NCI-H1105 (cell line): ENCODE data around the gene TCTN3.
A peak's percentile ranks its signal among the peaks of the same experiment; 100 is the strongest.
"Not testable (repeated sequence)": the region's sequence is repeated elsewhere in the genome, so short reads cannot be mapped to it uniquely, and the experiment has no call there.

Experiments used
- DNase-seq: peaks from one replicate; lab custom pipeline; 2025; lab: John Stamatoyannopoulos, UW

Gene TCTN3

DNA sequence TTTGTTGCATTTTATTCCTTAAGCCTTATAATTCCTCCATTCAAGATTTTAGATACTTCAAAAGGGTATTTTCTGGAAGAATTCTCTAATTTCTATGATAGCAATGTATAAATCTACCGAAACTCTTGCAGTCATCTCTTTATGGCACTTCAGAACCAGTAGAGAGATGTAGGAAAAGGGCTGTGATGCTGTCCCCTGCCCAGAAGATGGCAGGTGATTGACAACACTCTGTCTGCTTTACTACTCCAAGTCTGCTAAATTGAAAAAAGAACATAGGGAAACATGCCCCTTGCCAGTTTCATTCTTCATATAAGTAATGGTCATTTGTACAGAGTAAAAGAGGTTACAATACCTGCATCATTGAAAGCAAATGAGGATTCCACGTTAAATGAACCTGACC, 5.1 kb downstream of the TCTN3 start:
- no peak for DNase-seq

DNA sequence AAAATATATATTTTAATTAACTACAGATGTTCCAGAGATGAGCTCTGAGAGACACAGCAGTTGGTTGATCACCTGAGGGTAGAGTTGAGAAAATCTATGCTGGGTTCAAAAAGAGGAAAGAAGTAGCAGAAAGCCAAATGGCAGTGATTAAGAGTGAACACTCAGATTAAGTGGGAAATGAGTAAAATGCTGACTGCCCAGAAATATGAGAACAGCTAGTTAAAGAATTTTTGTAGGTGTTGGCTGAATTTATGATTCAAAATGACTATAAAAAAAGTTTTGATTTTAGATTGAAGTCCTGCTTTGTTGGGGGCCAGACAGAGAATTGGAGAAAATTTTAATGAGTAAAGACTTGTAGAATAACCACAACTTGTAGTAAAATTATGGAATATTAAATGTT, 9.8 kb downstream of the TCTN3 start:
- no peak for DNase-seq

DNA sequence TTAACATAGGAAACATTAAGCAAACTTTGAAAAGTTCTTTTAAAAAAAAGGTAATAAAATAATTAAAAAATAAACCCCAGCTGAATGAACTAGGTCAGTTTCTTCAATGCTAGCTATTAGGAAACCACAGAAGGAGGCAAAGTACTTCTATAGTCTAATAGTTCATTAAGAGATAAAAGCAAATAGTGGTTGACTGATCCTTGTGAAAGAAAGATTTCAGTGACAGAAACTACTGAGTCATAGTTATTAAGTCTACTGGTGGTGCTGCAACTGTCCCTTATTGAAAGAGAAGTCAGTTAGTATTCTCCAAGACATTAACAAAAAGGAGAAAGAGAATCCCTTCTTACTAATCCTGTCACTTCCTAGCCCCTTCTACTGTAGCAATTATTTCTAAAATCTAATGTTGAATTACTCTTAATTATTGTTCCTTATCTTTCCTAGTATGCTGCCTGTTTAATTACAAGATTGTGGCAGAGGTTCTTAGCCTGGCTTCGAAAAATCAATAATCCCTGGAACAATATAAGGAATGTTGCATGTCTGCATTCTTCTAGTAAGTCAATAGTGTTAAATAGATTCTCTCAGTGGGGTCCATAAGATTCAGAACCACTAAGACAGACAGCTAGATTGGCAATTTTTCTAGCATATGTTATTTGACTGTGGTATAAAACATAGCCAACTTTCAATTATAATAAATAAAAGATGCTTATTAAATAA, 18.2 kb downstream of the TCTN3 start:
- no peak for DNase-seq

GRCh38 chr10:95674643-95675042, 19.1 kb downstream of the TCTN3 start:
- DNase-seq, result no peak

DNA sequence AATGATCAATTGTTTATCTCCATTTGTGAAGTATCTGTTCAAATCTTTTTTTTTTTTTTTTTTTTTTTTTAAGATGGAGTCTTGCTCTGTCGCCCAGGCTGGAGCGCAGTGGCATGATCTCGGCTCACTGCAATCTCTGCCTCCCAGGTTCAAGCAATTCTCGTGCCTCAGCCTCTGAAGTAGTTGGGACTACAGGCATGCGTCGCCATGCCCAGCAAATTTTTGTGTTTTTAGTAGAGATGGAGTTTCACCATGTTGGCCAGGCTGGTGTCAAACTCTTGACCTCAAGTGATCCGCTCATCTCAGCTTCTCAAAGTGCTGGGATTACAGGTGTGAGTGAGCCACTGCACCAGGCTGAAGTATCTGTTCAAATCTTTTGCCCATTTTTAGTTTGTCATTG, 21.1 kb downstream of the TCTN3 start:
- DNase-seq, result not testable (repeated sequence)

DNA sequence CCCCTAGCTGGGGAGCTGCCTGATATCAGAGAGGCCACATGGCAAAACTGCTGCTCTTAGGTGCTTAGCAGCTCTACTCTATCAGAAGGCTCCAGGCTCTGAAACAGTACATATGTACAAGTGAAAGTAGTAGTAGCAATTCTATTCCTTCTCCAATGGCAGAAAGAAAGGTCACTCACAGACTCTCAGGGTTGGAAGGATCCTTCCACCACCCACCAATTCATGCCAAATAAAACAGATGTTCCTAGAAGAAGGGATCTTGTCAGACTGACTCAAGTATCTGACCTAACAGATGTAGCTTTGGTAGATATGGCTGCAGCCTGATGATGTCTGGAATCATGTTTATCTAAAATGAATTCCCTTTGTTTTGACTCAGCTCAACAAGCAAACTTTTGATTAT, 29.2 kb downstream of the TCTN3 start:
- DNase-seq, result no peak

GRCh38 chr10:95663496-95663895, 30.2 kb downstream of the TCTN3 start:
- DNase-seq, result no peak

DNA sequence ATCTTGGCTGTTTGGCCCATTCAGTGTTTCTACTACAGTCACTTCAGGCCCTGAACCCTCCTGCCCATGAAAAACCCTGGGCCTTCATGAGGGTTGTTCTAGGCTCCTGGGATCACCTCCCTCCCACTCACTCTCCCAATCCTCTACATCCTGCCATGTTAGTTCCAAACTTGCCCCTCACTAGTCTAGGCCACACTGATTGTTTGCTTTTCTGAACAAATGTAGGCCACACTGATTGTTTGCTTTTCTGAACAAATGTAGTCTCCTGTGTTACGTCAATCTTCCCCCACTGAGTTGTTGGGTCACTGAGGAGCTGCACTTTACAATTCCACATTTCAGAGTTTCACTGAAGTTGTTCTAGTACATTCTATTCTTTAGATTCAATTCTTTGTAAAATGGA, 31.9 kb downstream of the TCTN3 start:
- DNase-seq, result no peak

DNA sequence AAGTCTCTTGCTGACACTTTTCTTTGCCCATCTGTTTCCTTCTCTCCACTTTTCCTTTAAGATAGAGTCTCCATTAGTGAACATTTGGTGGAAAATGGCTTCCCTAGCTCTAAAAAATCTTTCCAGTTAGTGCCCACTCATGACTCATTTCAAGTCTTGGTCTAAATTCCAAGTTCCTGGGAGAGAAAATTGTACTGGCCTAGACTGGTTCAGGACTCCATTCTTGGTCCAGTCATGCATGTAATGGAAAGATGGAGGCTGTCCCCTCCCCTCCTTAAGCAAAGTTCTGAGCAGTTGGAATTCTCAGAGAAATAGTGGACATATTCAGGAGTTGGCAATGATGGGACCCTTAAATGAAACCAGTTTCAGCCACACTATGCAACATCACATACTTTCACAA, 33.4 kb downstream of the TCTN3 start:
- no peak for DNase-seq

GRCh38 chr10:95657250-95657649, 36.5 kb downstream of the TCTN3 start:
- no peak for DNase-seq

GRCh38 chr10:95656291-95657164, 37.2 kb downstream of the TCTN3 start, which contains the start of gene ALDH18A1:
ALDH18A1 (minus strand) TSS chr10:95656711; CDS start chr10:95653377, 3,334 bp downstream.
- DNase-seq, result peak; percentile 21

- peak; percentile 1 for DNase-seq
These were observed 38.0 kb downstream of the TCTN3 start for GRCh38 chr10:95655571-95656290.

- no peak for DNase-seq
These were observed 39.8 kb downstream of the TCTN3 start for GRCh38 chr10:95653895-95654294.

- no peak for DNase-seq
These were observed 42.2 kb downstream of the TCTN3 start for GRCh38 chr10:95651346-95652060.

- no peak for DNase-seq
These were observed 43.5 kb downstream of the TCTN3 start for GRCh38 chr10:95650232-95650631.

DNA sequence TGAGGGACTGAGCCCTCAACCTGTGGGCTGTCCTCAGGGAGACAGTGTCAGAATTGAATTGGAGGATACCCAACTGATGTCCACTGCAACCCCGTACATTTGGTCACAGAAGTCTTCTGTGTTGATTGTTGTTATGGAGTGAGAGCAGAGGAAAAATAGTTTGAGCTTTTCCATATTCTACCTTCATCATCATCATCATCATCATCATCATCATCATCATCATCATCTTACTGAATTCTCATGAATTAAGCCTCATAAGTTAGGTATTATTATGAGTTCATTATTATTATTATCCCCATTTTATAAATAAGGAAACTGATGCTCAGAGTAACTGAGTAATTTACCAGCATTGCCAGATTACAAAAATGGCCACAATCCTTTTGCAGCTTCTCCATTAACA, 45.6 kb downstream of the TCTN3 start:
- no peak for DNase-seq

GRCh38 chr10:95646160-95646559, 47.6 kb downstream of the TCTN3 start:
- no peak for DNase-seq

DNA sequence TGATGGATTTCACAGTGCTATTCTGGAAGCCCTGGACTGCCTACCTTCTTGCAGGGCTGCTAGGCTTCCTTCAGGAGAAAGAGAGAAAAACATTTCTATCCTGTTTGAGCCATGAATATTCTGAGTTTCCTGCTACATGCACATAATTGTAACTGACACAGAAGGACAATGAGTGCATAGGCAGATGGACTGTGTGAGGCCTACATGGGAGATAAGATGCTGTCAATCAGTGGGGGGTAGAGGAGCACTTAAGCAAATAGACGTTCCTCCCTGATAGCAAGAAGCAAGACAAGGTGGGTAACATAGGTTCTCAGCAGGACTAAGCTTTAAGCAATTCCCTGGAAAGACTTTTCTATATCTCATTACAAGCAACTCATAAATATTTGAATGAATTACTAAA, 48.8 kb downstream of the TCTN3 start:
- no peak for DNase-seq

DNA sequence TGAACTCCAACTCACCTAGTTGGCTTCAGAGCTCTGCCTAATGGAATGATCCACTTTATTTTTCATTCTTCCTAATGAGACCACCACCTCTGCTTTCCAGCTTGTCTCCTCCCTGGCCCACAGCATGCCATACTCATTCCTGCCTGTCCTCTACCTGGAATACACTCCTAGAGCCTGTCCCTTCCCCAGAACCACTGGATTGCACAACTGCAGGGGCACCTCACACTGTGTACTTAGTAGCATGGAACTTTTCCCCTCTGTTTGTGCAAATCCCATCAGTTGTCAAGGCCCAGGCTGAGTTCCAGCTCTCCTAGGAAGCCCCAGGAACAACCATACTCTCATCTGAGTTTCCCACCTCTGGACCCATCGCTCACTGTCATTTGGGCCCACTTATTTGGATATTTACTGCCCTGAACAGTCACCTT, 52.8 kb downstream of the TCTN3 start:
- DNase-seq, result no peak

GRCh38 chr10:95637911-95638310, 55.8 kb downstream of the TCTN3 start:
- DNase-seq, result no peak

- DNase-seq, result no peak
These were observed 56.6 kb downstream of the TCTN3 start for GRCh38 chr10:95637140-95637539.

GRCh38 chr10:95635319-95635733, 58.4 kb downstream of the TCTN3 start:
- no peak for DNase-seq
